HepG2 (cell line): ENCODE results near the gene KCNJ1. TPM values are rescaled to one million over a fixed set of nuclear protein-coding genes. Genes with fewer than 3 reads are reported as not detected.

ENCODE experiments used
- ATAC-seq: fragments of 200-7000 bp; cut with Tn5 transposase; 3 replicates; pipeline ENCODE4 v1.9.1; 2020; ENCODE audit warnings: mild to moderate bottlenecking, moderate library complexity
- BruUV-seq: library from RNA; stranded (reverse); fragments of 400-500 nt; replicated peaks from 2 replicates; lab custom pipeline; 2021; lab: Mats Ljungman, UMichigan
- CTCF ChIA-PET: fragments of 300-600 bp; formaldehyde crosslinking; extraction: SDS; loops from one replicate; lab custom pipeline; 2021; ENCODE audit warnings: low total read pairs, inconsistent platforms, low intra/inter-chr PET ratio; lab: Yijun Ruan, JAX
- POLR2A ChIA-PET: fragments of 350-600 bp; sonication (Branson Sonifier 250); formaldehyde crosslinking; loops from one replicate; lab custom pipeline; 2020; ENCODE audit warnings: antibody characterized with exemption, inconsistent platforms; lab: Yijun Ruan, JAX
- DNase-seq: peaks from one replicate; pipeline ENCODE4 v3.0.0-alpha.2; 2015; ENCODE audit warnings: low spot score
- FAIRE-seq: peaks from 3 replicates; lab custom pipeline; 2011; peaks lifted over from hg19 to GRCh38; lab: Jason Lieb, UNC
- H2AFZ ChIP-seq: one replicate; pipeline ENCODE4 v1.6.1; 2011; ENCODE audit warnings: low read length, inconsistent platforms
- H3K27ac ChIP-seq: fragments of 300-600 bp; 3 replicates; pipeline ENCODE4 v1.8.0; 2011; ENCODE audit warnings: mixed run types, mild to moderate bottlenecking, mixed read lengths, low read length, inconsistent platforms; ENCODE audit not compliant: insufficient read depth; ENCODE audit errors: extremely low read length
- H3K27me3 ChIP-seq, 2 experiments: fragments of 200-600 bp in 1 of 2; 2 replicates in 1 of 2; 3 replicates in 1 of 2; pipeline versions ENCODE4 v1.6.0 to v1.8.0; 2011; ENCODE audit warnings: low read length in 2 of 2, mild to moderate bottlenecking in 2 of 2, moderate library complexity in 2 of 2, inconsistent platforms in 1 of 2; ENCODE audit not compliant: insufficient read depth in 2 of 2, control insufficient read depth in 1 of 2
- H3K36me3 ChIP-seq, 2 experiments: fragments of 200-600 bp in 1 of 2; replicated peaks in 1 of 2; 2 replicates in 1 of 2; 3 replicates in 1 of 2; pipeline versions ENCODE4 v1.5.1 to v1.8.0; 2011; ENCODE audit warnings: low read length in 2 of 2, inconsistent platforms in 1 of 2; ENCODE audit not compliant: insufficient read depth in 2 of 2, control insufficient read depth in 1 of 2
- H3K4me1 ChIP-seq: 2 replicates; pipeline ENCODE4 v1.5.1; 2012; ENCODE audit warnings: low read length, inconsistent platforms; ENCODE audit not compliant: insufficient read depth
- H3K4me2 ChIP-seq: 2 replicates; pipeline ENCODE4 v1.6.0; 2011; ENCODE audit warnings: low read depth, low read length, inconsistent platforms
- H3K4me3 ChIP-seq, 3 experiments: fragments of 200-600 bp in 1 of 3; sonication (generic), shearing (Covaris generic) in 1 of 3; replicated peaks in 1 of 3; 2 replicates each; pipeline ENCODE4 v1.5.1; 2011 to 2016; ENCODE audit warnings: low read length in 3 of 3, inconsistent platforms in 2 of 3, low read depth in 2 of 3, mild to moderate bottlenecking in 2 of 3, control low read depth in 1 of 3, mixed read lengths in 1 of 3; ENCODE audit not compliant: insufficient read depth in 1 of 3
- H3K79me2 ChIP-seq: one replicate; pipeline ENCODE4 v1.6.1; 2011; ENCODE audit warnings: low read length, inconsistent platforms; ENCODE audit not compliant: insufficient read depth
- H3K9ac ChIP-seq: 2 replicates; pipeline ENCODE4 v1.6.0; 2011; ENCODE audit warnings: mild to moderate bottlenecking, low read depth, low read length, inconsistent platforms; ENCODE audit not compliant: insufficient read depth
- H3K9me3 ChIP-seq: 2 replicates; pipeline ENCODE4 v1.5.1; 2012; ENCODE audit warnings: mild to moderate bottlenecking, low read length
- H4K20me1 ChIP-seq: 2 replicates; pipeline ENCODE4 v1.6.0; 2011; ENCODE audit warnings: inconsistent platforms, mild to moderate bottlenecking, low read length, moderate library complexity; ENCODE audit not compliant: insufficient read depth
- CEBPG ChIP-seq: IDR thresholded peaks from 2 replicates; pipeline ENCODE4 v1.6.1; 2016
- CENPT ChIP-seq: sonication (generic); formaldehyde crosslinking; IDR thresholded peaks from 2 replicates; pipeline ENCODE4 v1.8.0; 2022; ENCODE audit warnings: low read depth, mild to moderate bottlenecking, moderate library complexity, missing genetic modification reagents
- CREM ChIP-seq, 2 experiments: sonication (generic) in 1 of 2; formaldehyde crosslinking in 1 of 2; IDR thresholded peaks; 2 replicates each; pipeline versions ENCODE4 v1.4.0 to v1.6.1; 2016 to 2020; ENCODE audit warnings: antibody characterized with exemption in 1 of 2, mild to moderate bottlenecking in 1 of 2, missing genetic modification reagents in 1 of 2
- DPF2 ChIP-seq: sonication (generic); formaldehyde crosslinking; IDR thresholded peaks from 2 replicates; pipeline ENCODE4 v1.4.0; 2020; ENCODE audit warnings: mild to moderate bottlenecking, low read depth, missing genetic modification reagents, borderline replicate concordance
- GTF2F1 ChIP-seq: fragments of 150-350 bp; IDR thresholded peaks from 2 replicates; pipeline ENCODE4 v1.6.1; 2014; ENCODE audit warnings: low read length
- ZBTB20 ChIP-seq: sonication (generic); formaldehyde crosslinking; IDR thresholded peaks from 2 replicates; pipeline ENCODE4 v1.8.1; 2023; ENCODE audit warnings: missing genetic modification reagents, low read depth, mild to moderate bottlenecking, borderline replicate concordance
- ZC3H13 ChIP-seq: sonication (generic); formaldehyde crosslinking; IDR thresholded peaks from 2 replicates; pipeline ENCODE4 v1.8.1; 2023; ENCODE audit warnings: mild to moderate bottlenecking, missing genetic modification reagents, moderate library complexity
- ZNF629 ChIP-seq: sonication (generic); formaldehyde crosslinking; conservative IDR thresholded peaks from 2 replicates; pipeline ENCODE4 v1.5.0; 2020; ENCODE audit warnings: missing genetic modification reagents
- ZNF703 ChIP-seq: sonication (generic); formaldehyde crosslinking; IDR thresholded peaks from 2 replicates; pipeline ENCODE4 v1.5.1; 2020; ENCODE audit warnings: missing genetic modification reagents, mild to moderate bottlenecking, moderate library complexity, borderline replicate concordance
- WGBS: methylation state at CpG from one replicate; pipeline ENCODE4 v1.1.6; 2017; ENCODE audit warnings: low lambda C conversion rate; 5-methylcytosine and 5-hydroxymethylcytosine counted together
- in situ Hi-C: cut with HindIII; loops from 2 replicates; pipeline ENCODE4 v1.10.0; 2017; ENCODE audit warnings: low pct_unique_long_range_greater_than_20kb; ENCODE audit not compliant: extremely low pct_ligation_motif_present
- intact Hi-C: fragments of 100-400 bp; cut with micrococcal nuclease; formaldehyde crosslinking; loops from one replicate; pipeline ENCODE4 v1.10.0; 2022; ENCODE audit not compliant: unreplicated experiment
- polyA plus RNA-seq, 8 experiments: library from polyadenylated mRNA; depleted of rRNA in 3 of 8; stranded (reverse) in 7 of 8; unstranded in 1 of 8; fragments of >200 nt; fragmentation: Illumina TruSeq in 4 of 8; extraction: Trizol in 4 of 8; gene quantifications; 2 replicates each; pipeline versions ENCODE4 v1.2.1 to v1.2.3, GENCODE V29; 2011 to 2016; ENCODE audit warnings: low read depth in 4 of 8, missing spikeins in 1 of 8, mixed read lengths in 1 of 8; ENCODE audit not compliant: insufficient read depth in 1 of 8
- total RNA-seq, 5 experiments: library from RNA; depleted of rRNA; stranded (reverse); fragments of >200 nt; fragmentation: Illumina TruSeq; extraction: Trizol; gene quantifications; 2 replicates each; pipeline ENCODE4 v1.2.3, GENCODE V29; 2016; ENCODE audit warnings: low read depth in 1 of 5
- TF ChIP-seq, protein P1 (sequence below): sonication (generic); formaldehyde crosslinking; conservative IDR thresholded peaks from 2 replicates; pipeline ENCODE4 v1.4.0; 2020; ENCODE audit warnings: missing genetic modification reagents

Gene KCNJ1
- total and polyA plus RNA-seq, 2 of the 13 experiments (the other 11 are each of a cell fraction or from before 2014, with no cell fraction given), result not detected

DNA sequence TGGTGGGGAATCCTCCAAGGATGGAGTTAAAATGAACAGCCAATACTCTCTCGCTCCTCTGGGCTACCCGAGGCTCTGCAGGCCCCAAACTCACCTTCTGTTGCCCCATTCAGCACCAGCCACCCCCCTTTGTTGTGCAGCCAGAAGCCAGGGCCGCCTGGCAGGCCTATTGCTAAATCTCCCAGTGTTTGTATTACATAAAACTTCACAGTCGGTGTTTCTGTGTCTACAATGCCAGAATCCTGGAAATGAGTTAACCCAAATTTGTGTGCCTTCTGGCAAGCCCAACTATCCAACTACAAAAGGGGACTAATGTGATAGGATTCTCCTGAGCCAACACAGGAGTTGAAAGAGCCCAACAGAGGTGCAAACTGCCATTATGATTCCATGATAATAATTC is 33.4 kb upstream of the KCNJ1 start:
- ATAC-seq, result no peak

GRCh38 chr11:128898580-128899344 is 31.7 kb upstream of the KCNJ1 start:
- Histone ChIP-seq H2AFZ (no peak overlapping the region), H3K4me3 (no peak overlapping the region), H3K36me3 (no peaks in the 10 kb centered on the region), H4K20me1 (no peaks in the 10 kb centered on the region), H3K27ac (no peak overlapping the region), H3K4me2 (no peak overlapping the region), H3K79me2 (no peaks in the 10 kb centered on the region), H3K27me3 (peaks cover 0 to 12% of the 10 kb centered on the region in 2 experiments; a peak in 3 of 5 replicates), H3K9ac (no peak overlapping the region), H3K9me3 (no peaks in the 10 kb centered on the region), H3K4me1 (peaks cover 15% of the 10 kb centered on the region)
- FAIRE-seq (no peak), ATAC-seq (no peak), DNase-seq (no peak)
- intact Hi-C loops, result no loop called here
- TF ChIP-seq CEBPG (CRISPR knock-in tag) (0 out of 2 replicates have a peak, but pooled peaks have one; percentile 8), ZNF629 (CRISPR knock-in tag) (0 out of 2 replicates have a peak, but pooled peaks have one; percentile 17), DPF2 (no peak), ZC3H13 (CRISPR knock-in tag) (no peak), GTF2F1 (no peak)
- 19% methylated on average over 13 of the region's 13 CpGs for WGBS
- in situ Hi-C loops, result loop anchor here (25.0 kb wide), 1 partner anchor 789 kb away; no protein-coding TSS in a partner anchor
- no TSS peak for BruUV-seq
- ChIA-PET POLR2A (no interaction called here), CTCF (no interaction called here)

More for the DNA sequence above, 33.4 kb upstream of the KCNJ1 start:
- in situ Hi-C loops (no loop called here), intact Hi-C loops (no loop called here)
- Histone ChIP-seq H2AFZ (no peak overlapping the region), H3K4me3 (no peak overlapping the region), H3K4me2 (no peak overlapping the region), H3K27me3 (peaks cover 2 to 16% of the 10 kb centered on the region in 2 experiments; a peak in 2 of 5 replicates), H3K27ac (no peak overlapping the region), H4K20me1 (no peaks in the 10 kb centered on the region), H3K36me3 (no peaks in the 10 kb centered on the region), H3K9me3 (no peaks in the 10 kb centered on the region), H3K79me2 (no peaks in the 10 kb centered on the region), H3K4me1 (no peaks in the 10 kb centered on the region), H3K9ac (no peak overlapping the region)
- DNase-seq (no peak), FAIRE-seq (no peak)
- TF ChIP-seq ZBTB20 (CRISPR knock-in tag), result no peak
- no peak for TF ChIP-seq CREM (IDR thresholded peaks at IDR 0.05)
- no peak for TF ChIP-seq CREM (CRISPR knock-in tag; IDR thresholded peaks at IDR 0.05)
- no peak for TF ChIP-seq CENPT
- no peak for TF ChIP-seq ZNF703 (CRISPR knock-in tag)
- TF ChIP-seq, protein P1, sequence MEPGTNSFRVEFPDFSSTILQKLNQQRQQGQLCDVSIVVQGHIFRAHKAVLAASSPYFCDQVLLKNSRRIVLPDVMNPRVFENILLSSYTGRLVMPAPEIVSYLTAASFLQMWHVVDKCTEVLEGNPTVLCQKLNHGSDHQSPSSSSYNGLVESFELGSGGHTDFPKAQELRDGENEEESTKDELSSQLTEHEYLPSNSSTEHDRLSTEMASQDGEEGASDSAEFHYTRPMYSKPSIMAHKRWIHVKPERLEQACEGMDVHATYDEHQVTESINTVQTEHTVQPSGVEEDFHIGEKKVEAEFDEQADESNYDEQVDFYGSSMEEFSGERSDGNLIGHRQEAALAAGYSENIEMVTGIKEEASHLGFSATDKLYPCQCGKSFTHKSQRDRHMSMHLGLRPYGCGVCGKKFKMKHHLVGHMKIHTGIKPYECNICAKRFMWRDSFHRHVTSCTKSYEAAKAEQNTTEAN, result no peak
- no TSS peak for BruUV-seq
- POLR2A ChIA-PET, result no interaction called here
- CTCF ChIA-PET, result no interaction called here
- 10% methylated on average over 4 of the region's 4 CpGs for WGBS
